ENCODE data around the gene TEX35. TPM values are rescaled to one million over a fixed set of nuclear protein-coding genes. Genes with fewer than 3 reads are reported as not detected.
A peak's percentile ranks its signal among the peaks of the same experiment; 100 is the strongest.

The TEX35 gene
- total and polyA plus RNA-seq, 10 of the 15 experiments (the other 5 are each of a cell fraction or from before 2014, with no cell fraction given) = not detected

DNA sequence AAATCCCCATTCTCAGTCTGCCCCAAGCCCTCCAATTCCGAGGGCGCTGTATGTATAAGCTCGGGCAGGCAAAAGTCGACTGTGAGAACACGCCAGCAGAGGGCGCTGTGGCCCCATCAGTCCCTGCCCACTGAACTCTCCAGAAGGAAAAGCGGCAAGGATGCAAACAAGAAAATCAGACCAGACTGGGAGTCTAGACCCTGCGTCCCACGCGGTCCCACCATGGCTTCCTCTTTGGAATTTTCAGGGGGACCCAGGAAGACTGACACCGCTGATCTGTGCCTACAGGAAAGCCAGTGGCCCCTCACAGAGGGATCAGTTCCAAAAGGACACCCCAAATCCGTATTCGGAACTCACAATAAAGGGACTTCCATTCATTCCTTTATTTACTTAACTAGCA lies 19.5 kb downstream of the TEX35 start (continued):
- no peak for TF ChIP-seq BCL3 (IDR thresholded peaks at IDR 0.05; ENCODE audit: borderline replicate concordance, insufficient read depth, low read depth, low read length, poor library complexity, severe bottlenecking)
- peak; percentile 48; the same call in 1 of the 2 replicates for TF ChIP-seq YY1 (IDR thresholded peaks at IDR 0.05; ENCODE audit: low read depth, low read length)
- TF ChIP-seq ASH2L (IDR thresholded peaks at IDR 0.05; ENCODE audit: borderline replicate concordance, low read depth) = no peak
- no peak for TF ChIP-seq NKRF (conservative IDR thresholded peaks at IDR 0.05)
- peak; percentile 87 for TF ChIP-seq SMC3 (IDR thresholded peaks at IDR 0.05; ENCODE audit: borderline replicate concordance, low read length)
- TF ChIP-seq RAD51 (IDR thresholded peaks at IDR 0.05) = no peak
- TF ChIP-seq ZBTB4 (CRISPR knock-in tag; IDR thresholded peaks at IDR 0.05) = no peak
- no peak for TF ChIP-seq ESRRA (IDR thresholded peaks at IDR 0.05; ENCODE audit: low read length)
- TF ChIP-seq MLLT1 (IDR thresholded peaks at IDR 0.05) = no peak
- 0 out of 2 replicates have a peak, but pooled peaks have one; percentile 24 for TF ChIP-seq IKZF1 (conservative IDR thresholded peaks at IDR 0.05)
- no peak for TF ChIP-seq POLR2AphosphoS2 (IDR thresholded peaks at IDR 0.05; ENCODE audit: low read depth, low read length)
- no peak for TF ChIP-seq RB1 (IDR thresholded peaks at IDR 0.05; ENCODE audit: borderline replicate concordance)
- no peak for TF ChIP-seq RBBP5 (conservative IDR thresholded peaks at IDR 0.05)
- TF ChIP-seq, protein P1, sequence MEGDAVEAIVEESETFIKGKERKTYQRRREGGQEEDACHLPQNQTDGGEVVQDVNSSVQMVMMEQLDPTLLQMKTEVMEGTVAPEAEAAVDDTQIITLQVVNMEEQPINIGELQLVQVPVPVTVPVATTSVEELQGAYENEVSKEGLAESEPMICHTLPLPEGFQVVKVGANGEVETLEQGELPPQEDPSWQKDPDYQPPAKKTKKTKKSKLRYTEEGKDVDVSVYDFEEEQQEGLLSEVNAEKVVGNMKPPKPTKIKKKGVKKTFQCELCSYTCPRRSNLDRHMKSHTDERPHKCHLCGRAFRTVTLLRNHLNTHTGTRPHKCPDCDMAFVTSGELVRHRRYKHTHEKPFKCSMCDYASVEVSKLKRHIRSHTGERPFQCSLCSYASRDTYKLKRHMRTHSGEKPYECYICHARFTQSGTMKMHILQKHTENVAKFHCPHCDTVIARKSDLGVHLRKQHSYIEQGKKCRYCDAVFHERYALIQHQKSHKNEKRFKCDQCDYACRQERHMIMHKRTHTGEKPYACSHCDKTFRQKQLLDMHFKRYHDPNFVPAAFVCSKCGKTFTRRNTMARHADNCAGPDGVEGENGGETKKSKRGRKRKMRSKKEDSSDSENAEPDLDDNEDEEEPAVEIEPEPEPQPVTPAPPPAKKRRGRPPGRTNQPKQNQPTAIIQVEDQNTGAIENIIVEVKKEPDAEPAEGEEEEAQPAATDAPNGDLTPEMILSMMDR (IDR thresholded peaks at IDR 0.05 in 2 of 3, conservative IDR thresholded peaks at IDR 0.05 in 1 of 3; ENCODE audit: control insufficient read depth in 2 of 3, extremely low read depth in 1 of 3, insufficient read depth in 1 of 3, low read depth in 3 of 3, low read length in 3 of 3) = peak; percentile 87 to 93 (median 89); a peak in 5 of 6 replicates
- TF ChIP-seq MTA3 (IDR thresholded peaks at IDR 0.05; ENCODE audit: borderline replicate concordance, low read length) = no peak
- TF ChIP-seq MEF2A (IDR thresholded peaks at IDR 0.05; ENCODE audit: insufficient read depth, low read depth, low read length) = no peak
- TF ChIP-seq RAD21 (IDR thresholded peaks at IDR 0.05; ENCODE audit: insufficient read depth, low read depth, low read length) = peak; percentile 88
- no peak for TF ChIP-seq TBL1XR1 (IDR thresholded peaks at IDR 0.05; ENCODE audit: low read depth, low read length)
- no peak for TF ChIP-seq ZNF384 (IDR thresholded peaks at IDR 0.05; ENCODE audit: borderline replicate concordance, low read depth, low read length)
- TF ChIP-seq CREB1 (IDR thresholded peaks at IDR 0.05; ENCODE audit: low read depth) = no peak

Measured in GM12878 (cell line).